ENCODE results near the gene SHISAL1.

DNA sequence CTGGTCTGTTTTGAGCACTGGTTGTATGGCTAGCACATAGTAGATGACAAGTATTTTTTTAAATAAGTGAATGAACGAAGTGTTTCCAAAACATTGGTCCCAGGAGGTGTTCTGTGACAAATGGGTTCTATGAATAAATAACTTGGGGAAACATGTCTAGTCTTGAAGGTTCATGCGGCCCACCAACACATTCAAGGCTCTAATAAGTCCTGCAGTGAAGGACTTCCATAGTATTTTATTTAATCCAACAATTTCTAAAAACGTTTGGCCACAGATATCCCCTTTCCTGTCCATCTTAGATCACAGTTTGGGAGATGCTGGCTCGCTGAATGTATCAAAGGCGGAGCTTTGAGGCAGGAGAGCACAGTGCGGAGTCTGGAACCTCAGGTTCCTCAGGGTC, 109.5 kb downstream of the SHISAL1 start:
- TF ChIP-seq, protein P1, sequence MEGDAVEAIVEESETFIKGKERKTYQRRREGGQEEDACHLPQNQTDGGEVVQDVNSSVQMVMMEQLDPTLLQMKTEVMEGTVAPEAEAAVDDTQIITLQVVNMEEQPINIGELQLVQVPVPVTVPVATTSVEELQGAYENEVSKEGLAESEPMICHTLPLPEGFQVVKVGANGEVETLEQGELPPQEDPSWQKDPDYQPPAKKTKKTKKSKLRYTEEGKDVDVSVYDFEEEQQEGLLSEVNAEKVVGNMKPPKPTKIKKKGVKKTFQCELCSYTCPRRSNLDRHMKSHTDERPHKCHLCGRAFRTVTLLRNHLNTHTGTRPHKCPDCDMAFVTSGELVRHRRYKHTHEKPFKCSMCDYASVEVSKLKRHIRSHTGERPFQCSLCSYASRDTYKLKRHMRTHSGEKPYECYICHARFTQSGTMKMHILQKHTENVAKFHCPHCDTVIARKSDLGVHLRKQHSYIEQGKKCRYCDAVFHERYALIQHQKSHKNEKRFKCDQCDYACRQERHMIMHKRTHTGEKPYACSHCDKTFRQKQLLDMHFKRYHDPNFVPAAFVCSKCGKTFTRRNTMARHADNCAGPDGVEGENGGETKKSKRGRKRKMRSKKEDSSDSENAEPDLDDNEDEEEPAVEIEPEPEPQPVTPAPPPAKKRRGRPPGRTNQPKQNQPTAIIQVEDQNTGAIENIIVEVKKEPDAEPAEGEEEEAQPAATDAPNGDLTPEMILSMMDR (IDR thresholded peaks at IDR 0.05), result no peak
- no peak for TF ChIP-seq POLR2A (IDR thresholded peaks at IDR 0.05)
